SK-N-MC (cell line): ENCODE measurements around the gene MEA1.
A peak's percentile ranks its signal among the peaks of the same experiment; 100 is the strongest.

Experiments
- EZH2 ChIP-seq: fragments of 200-600 bp; sonication (generic); IDR thresholded peaks from one replicate; pipeline ENCODE4 v1.6.1; 2017; ENCODE audit warnings: antibody characterized with exemption
- POLR2AphosphoS5 ChIP-seq: IDR thresholded peaks from 2 replicates; pipeline ENCODE4 v1.6.1; 2012; ENCODE audit warnings: mild to moderate bottlenecking, low read depth, low read length, borderline replicate concordance

GRCh38 chr6:42984001-42984923 is 29.5 kb downstream of the MEA1 start, which contains the start of gene PPP2R5D:
- peak; percentile 97 for TF ChIP-seq POLR2AphosphoS5
- TF ChIP-seq EZH2 = no peak
